Stimulated activated CD8-positive, alpha-beta memory T cell treated with anti-CD3 and anti-CD28 coated beads, Interleukin-12 subunit alpha, Interleukin-12 subunit beta, amount 100 ng/mL, for 24 hours (primary cell): ENCODE results near the gene ANKRD13C.
"Not testable (repeated sequence)": the region's sequence is repeated elsewhere in the genome, so short reads cannot be mapped to it uniquely, and the experiment has no call there.

Source experiments
- DNase-seq: peaks from one replicate; pipeline ENCODE4 v3.0.0-alpha.2; 2020; ENCODE audit errors: extremely low read depth

ANKRD13C gene, protein sequence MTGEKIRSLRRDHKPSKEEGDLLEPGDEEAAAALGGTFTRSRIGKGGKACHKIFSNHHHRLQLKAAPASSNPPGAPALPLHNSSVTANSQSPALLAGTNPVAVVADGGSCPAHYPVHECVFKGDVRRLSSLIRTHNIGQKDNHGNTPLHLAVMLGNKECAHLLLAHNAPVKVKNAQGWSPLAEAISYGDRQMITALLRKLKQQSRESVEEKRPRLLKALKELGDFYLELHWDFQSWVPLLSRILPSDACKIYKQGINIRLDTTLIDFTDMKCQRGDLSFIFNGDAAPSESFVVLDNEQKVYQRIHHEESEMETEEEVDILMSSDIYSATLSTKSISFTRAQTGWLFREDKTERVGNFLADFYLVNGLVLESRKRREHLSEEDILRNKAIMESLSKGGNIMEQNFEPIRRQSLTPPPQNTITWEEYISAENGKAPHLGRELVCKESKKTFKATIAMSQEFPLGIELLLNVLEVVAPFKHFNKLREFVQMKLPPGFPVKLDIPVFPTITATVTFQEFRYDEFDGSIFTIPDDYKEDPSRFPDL

DNA sequence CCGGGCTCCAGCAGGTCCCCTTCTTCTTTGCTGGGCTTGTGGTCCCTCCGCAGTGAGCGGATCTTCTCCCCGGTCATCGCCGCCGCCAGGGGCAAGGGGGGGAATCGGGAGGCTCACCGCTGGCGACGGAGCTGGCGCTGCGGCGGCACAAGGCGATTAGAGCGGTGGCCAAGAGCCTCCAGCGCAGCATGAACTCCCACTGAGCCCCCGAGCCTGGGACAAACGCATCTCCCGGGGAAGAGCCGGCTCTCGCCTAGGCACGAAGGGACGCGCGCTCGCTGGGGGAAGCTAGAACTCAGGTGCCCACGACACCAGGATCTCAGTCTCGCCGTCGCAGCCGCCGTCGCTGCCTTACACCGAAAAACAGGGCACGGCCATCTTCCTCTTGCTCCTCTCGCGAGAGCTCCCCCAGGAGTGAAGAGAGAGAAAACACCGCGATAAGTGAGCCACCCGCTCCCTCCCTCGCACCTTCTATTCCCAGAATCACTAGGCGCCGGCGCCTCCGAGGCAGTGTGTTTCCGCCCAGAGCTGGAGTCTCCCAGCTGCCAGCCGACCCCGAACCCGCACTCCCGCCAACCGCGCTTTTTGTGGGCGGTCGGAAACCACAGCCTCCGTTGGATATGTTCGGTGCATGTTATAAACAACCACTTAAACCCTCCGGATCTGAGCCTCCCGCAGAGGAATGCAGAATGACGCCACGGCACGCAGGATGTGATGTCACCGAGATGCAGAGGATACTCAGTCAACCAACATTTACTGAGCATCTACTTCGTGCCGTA is at the start of gene ANKRD13C:
Gene ANKRD13C, minus strand, starts transcription at position 391 of the 779 bp plus-strand sequence. Its CDS starts 314 bp downstream, at position 77.
- peak; percentile 71 for DNase-seq

GRCh38 chr1:70403759-70404158 is 49.2 kb upstream of the ANKRD13C start:
- no peak for DNase-seq

GRCh38 chr1:70401974-70402373 is 47.5 kb upstream of the ANKRD13C start:
- no peak for DNase-seq

GRCh38 chr1:70400335-70400734 is 45.8 kb upstream of the ANKRD13C start:
- no peak for DNase-seq

DNA sequence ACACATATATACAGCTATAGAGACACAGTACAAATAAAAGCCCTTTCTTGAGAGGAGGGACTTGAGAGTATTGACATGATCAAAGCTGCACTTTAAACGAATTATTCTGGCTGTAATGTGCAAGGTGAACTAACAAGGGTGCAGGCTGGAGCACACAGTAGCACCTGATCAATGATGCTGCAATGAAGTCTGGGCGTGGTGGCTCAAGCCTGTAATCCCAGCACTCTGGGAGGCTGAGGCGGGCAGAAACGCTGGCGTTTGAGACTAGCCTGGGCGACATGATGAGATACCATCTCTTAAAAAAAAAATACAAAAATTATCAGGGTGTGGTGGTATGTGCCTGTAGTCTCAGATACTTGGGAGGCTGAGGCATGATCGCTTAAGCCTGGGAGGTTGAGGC is 42.5 kb upstream of the ANKRD13C start:
- DNase-seq: no peak

DNA sequence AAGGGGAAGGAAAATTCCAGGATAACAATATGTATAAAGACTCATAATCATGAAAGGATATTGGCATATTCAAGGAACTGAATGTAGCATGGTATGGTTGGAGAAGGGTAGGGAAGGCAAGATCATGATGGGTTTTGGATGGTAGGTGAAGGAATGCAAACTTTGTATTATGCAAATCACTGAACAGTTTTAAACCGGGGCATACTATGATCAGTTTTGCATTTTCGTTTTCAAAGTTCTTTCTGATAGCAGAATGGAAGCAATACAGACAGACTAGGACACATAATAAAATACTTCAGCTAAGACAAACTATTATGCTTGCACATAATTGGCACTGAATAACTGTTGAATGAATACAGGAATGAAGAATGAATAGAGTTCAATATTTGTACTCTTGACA is 42.1 kb upstream of the ANKRD13C start:
- DNase-seq: no peak

DNA sequence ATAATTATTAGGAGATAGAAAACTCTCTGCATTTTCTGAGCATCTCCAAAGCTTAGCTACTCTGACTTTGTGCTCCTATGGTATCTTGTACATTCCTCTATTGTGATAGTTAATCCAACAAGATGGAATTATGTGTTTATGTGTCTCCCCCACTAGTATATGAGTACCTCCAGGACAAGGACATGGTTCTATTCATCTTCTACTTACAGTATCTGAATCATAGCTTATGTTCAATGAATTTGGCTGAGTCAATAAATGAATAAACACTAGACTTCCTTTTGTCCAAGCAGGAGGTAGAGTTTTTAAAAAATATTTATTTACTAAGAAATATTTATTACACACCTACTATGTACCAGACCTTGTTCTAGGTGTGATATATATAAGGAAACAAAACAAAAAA is 38.1 kb upstream of the ANKRD13C start:
- DNase-seq: no peak

DNA sequence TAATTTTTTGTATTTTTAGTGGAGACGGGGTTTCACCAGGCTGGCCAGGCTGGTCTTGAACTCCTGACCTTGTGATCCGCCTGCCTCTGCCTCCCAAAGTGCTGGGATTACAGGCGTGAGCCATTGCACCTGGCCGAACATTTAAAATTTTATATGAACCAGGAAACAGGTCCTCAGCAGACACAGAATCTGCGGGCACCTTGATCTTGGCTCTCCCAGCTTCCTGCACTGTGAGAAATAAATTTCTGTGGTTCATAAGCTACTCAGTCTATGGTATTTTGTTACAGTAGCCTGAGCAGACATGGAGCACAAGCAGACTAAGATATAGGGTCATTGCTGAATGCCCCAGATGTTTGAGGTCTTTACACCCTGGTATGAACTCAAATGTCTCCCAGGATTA is 33.0 kb upstream of the ANKRD13C start:
- no peak for DNase-seq

- DNase-seq: no peak
These were observed 31.6 kb upstream of the ANKRD13C start for GRCh38 chr1:70386121-70386520.

GRCh38 chr1:70385477-70385876 is 31.0 kb upstream of the ANKRD13C start:
- DNase-seq: no peak

DNA sequence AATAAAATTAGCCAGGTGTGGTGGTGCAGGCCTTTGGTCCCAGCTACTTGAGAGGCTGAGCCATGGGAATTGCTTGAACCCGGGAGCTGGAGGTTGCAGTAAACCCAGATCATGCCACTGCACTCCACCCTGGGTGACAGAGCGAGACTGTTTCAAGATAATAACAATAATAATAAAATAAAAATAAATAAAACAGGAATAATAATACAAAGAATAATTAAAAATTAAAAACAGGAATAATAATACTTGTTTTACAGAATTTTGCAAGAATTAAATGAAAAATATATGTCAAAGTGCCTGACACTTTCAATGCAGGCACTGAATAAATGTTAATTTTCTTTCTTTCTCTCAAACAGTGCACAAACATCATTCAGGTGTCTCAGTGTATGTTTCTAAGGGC is 30.0 kb upstream of the ANKRD13C start:
- no peak for DNase-seq

GRCh38 chr1:70383483-70383882 is 29.0 kb upstream of the ANKRD13C start:
- DNase-seq: no peak

- DNase-seq: no peak
These were observed 28.2 kb upstream of the ANKRD13C start for GRCh38 chr1:70382682-70383081.

DNA sequence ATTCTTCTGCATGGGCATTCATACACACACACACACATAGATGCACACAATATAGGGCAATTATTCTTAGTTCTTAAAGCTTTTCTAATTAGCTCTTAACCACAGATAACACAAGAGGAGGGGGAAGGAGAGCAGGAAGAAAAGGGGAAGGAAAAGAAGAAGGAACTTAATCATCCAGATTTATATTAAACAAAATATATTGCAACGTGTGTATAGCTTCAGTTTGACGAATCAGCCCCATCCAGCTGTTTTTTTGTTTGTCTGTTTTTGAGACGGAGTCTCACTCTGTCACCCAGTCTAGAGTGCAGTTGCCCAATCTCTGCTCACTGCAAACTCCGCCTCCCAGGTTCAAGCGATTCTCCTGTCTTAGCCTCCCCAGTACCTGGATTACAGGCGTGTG is 21.7 kb upstream of the ANKRD13C start:
- no peak for DNase-seq

- DNase-seq: not testable (repeated sequence)
These were observed 19.1 kb upstream of the ANKRD13C start for GRCh38 chr1:70373580-70373979.

- no peak for DNase-seq
These were observed 17.9 kb upstream of the ANKRD13C start for GRCh38 chr1:70372426-70372825.

DNA sequence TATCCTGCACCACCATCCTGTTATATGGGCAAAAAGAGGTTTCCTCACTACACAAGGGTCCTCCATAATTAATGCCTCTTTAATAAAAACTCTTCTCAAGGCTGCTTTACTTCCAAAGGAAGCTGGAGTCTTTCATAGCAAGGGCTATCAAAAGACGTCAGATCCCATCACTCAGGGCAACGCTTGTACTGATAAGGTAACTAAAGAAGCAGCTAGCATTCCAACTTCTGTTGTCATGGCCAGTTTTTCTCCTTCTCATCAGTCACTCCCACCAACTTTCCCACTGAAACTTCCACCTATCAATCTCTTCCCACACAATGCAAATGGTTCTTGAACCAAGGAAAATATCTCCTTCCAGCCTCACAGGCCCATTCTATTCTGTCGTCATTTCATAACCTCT is 17.1 kb upstream of the ANKRD13C start:
- DNase-seq: not testable (repeated sequence)

DNA sequence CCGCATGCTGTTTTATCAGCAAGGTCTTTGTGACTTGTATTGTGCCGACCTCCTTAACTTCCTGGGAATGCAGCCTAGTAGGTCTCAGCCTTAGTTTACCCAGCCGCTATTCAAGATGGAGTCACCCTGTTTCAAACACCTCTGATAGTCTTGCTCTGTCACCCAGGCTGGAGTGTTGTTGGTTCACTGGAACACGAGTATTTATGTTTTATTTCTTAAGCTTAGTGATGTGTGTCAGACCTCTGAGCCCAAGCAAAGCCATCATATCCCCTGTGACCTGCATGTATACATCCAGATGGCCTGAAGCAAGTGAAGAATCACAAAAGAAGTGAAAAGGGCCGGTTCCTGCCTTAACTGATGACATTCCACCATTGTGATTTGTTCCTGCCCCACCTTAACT is 12.9 kb upstream of the ANKRD13C start:
- not testable (repeated sequence) for DNase-seq

- not testable (repeated sequence) for DNase-seq
These were observed 12.5 kb upstream of the ANKRD13C start for GRCh38 chr1:70366997-70367396.

DNA sequence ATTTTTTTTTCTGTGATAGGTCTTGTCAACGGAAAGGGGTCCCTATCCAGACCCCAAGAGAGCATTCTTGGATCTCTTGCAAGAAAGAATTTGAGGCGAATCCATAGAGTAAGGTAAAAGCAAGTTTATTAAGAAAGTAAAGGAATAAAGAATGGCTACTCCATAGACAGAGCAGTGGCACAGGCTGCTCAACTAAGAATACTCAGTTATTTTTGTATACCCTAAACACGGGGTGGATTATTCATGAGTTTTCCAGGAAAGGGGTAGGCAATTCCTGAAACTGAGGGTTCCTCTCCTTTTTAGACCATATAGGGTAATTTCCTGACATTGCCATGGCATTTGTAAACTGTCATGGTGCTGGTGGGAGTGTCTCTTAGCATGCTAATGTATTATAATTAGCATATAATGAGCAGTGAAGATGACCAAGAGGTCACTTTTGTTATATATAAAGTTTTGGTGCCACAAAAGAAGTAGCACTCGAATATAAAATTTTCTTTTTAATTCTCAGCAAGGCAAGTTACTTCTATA is 12.0 kb upstream of the ANKRD13C start:
- DNase-seq: not testable (repeated sequence)

GRCh38 chr1:70364439-70364838 is 9.9 kb upstream of the ANKRD13C start:
- no peak for DNase-seq

- DNase-seq: no peak
These were observed 7.3 kb upstream of the ANKRD13C start for GRCh38 chr1:70361727-70362398.
